WTC11 (cell line): ENCODE data around the gene INO80E. TPM values are rescaled to one million over a fixed set of nuclear protein-coding genes. Genes with fewer than 3 reads are reported as not detected.
A peak's percentile ranks its signal among the peaks of the same experiment; 100 is the strongest.

Source experiments
- ATAC-seq: fragments of 200-7000 bp; cut with Tn5 transposase; 2 replicates; pipeline ENCODE4 v1.10.0; 2021; ENCODE audit warnings: mild to moderate bottlenecking, moderate library complexity
- CTCF ChIA-PET: fragments of 300-600 bp; sonication (Branson Sonifier 250); formaldehyde crosslinking; loops from one replicate; lab custom pipeline; 2021; ENCODE audit warnings: antibody characterized with exemption; lab: Charles Lee
- POLR2A ChIA-PET: fragments of 350-600 bp; sonication (Branson Sonifier 250); formaldehyde crosslinking; loops from one replicate; lab custom pipeline; 2021; ENCODE audit warnings: antibody characterized with exemption; lab: Charles Lee
- DNase-seq: peaks from one replicate; pipeline ENCODE4 v3.0.0; 2021; ENCODE audit warnings: low spot score
- H3K27ac Mint-ChIP-seq: 2 replicates; pipeline ENCODE4 v1.8.0; 2021; ENCODE audit warnings: mixed read lengths
- H3K27me3 Mint-ChIP-seq: 2 replicates; pipeline ENCODE4 v1.8.0; 2021; ENCODE audit warnings: low read depth, mild to moderate bottlenecking, moderate library complexity, mixed read lengths
- H3K36me3 Mint-ChIP-seq: 2 replicates; pipeline ENCODE4 v1.8.0; 2021; ENCODE audit warnings: mixed read lengths
- H3K4me1 Mint-ChIP-seq: 2 replicates; pipeline ENCODE4 v1.8.0; 2022; ENCODE audit warnings: mixed read lengths
- H3K4me3 Mint-ChIP-seq: 2 replicates; pipeline ENCODE4 v1.8.0; 2021; ENCODE audit warnings: mild to moderate bottlenecking, moderate library complexity, mixed read lengths
- H3K9me3 Mint-ChIP-seq: 2 replicates; pipeline ENCODE4 v1.8.0; 2021; ENCODE audit warnings: mixed read lengths
- ARID4B ChIP-seq: sonication (generic); formaldehyde crosslinking; IDR thresholded peaks from 2 replicates; pipeline ENCODE4 v1.8.0; 2023; ENCODE audit warnings: missing genetic modification reagents, mild to moderate bottlenecking, borderline replicate concordance
- ATF3 ChIP-seq: sonication (generic); formaldehyde crosslinking; conservative IDR thresholded peaks from 2 replicates; pipeline ENCODE4 v1.8.1; 2022; ENCODE audit warnings: mild to moderate bottlenecking, missing genetic modification reagents
- CREB1 ChIP-seq: sonication (generic); formaldehyde crosslinking; IDR thresholded peaks from 2 replicates; pipeline ENCODE4 v1.8.0; 2023; ENCODE audit warnings: mild to moderate bottlenecking, missing genetic modification reagents
- ELF4 ChIP-seq: sonication (generic); formaldehyde crosslinking; IDR thresholded peaks from 2 replicates; pipeline ENCODE4 v1.8.1; 2022; ENCODE audit warnings: low read depth, mild to moderate bottlenecking, moderate library complexity, missing genetic modification reagents
- GABPB1 ChIP-seq: sonication (generic); formaldehyde crosslinking; IDR thresholded peaks from 2 replicates; pipeline ENCODE4 v1.8.1; 2023; ENCODE audit warnings: mild to moderate bottlenecking, missing genetic modification reagents
- GTF2I ChIP-seq: fragments of 250-450 bp; sonication (Bioruptor Pico); conservative IDR thresholded peaks from 2 replicates; pipeline ENCODE4 v1.4.0; 2021; ENCODE audit warnings: mild to moderate bottlenecking
- HMGA2 ChIP-seq: fragments of 250-450 bp; sonication (Bioruptor Pico); IDR thresholded peaks from 2 replicates; pipeline ENCODE4 v1.4.0; 2021; ENCODE audit warnings: mild to moderate bottlenecking, moderate library complexity
- HMGXB4 ChIP-seq: sonication (generic); formaldehyde crosslinking; IDR thresholded peaks from 2 replicates; pipeline ENCODE4 v1.8.1; 2023; ENCODE audit warnings: mild to moderate bottlenecking, moderate library complexity, missing genetic modification reagents
- IRF1 ChIP-seq: sonication (generic); formaldehyde crosslinking; IDR thresholded peaks from 2 replicates; pipeline ENCODE4 v1.8.0; 2023; ENCODE audit warnings: missing genetic modification reagents
- JAZF1 ChIP-seq: fragments of 250-450 bp; sonication (Bioruptor Pico); IDR thresholded peaks from 2 replicates; pipeline ENCODE4 v1.9.0; 2021; ENCODE audit warnings: moderate library complexity, mild to moderate bottlenecking, inconsistent platforms
- NR1H2 ChIP-seq: sonication (generic); formaldehyde crosslinking; IDR thresholded peaks from 2 replicates; pipeline ENCODE4 v1.9.0; 2021; ENCODE audit warnings: mild to moderate bottlenecking, moderate library complexity, missing genetic modification reagents
- OVOL2 ChIP-seq: fragments of 250-450 bp; sonication (Bioruptor Pico); IDR thresholded peaks from 2 replicates; pipeline ENCODE4 v1.9.0; 2021; ENCODE audit warnings: mild to moderate bottlenecking, borderline replicate concordance
- USF1 ChIP-seq: sonication (generic); formaldehyde crosslinking; IDR thresholded peaks from 2 replicates; pipeline ENCODE4 v1.8.0; 2022; ENCODE audit warnings: mild to moderate bottlenecking, missing genetic modification reagents
- ZNF317 ChIP-seq: sonication (generic); formaldehyde crosslinking; IDR thresholded peaks from 2 replicates; pipeline ENCODE4 v1.8.1; 2023; ENCODE audit warnings: low read depth, mild to moderate bottlenecking, moderate library complexity, missing genetic modification reagents, borderline replicate concordance
- ZNF396 ChIP-seq: fragments of 250-450 bp; sonication (Bioruptor Pico); IDR thresholded peaks from 2 replicates; pipeline ENCODE4 v1.8.0; 2021; ENCODE audit warnings: mild to moderate bottlenecking, moderate library complexity, borderline replicate concordance
- ZNF425 ChIP-seq: fragments of 250-450 bp; sonication (Bioruptor Pico); conservative IDR thresholded peaks from 2 replicates; pipeline ENCODE4 v1.9.0; 2021; ENCODE audit warnings: mild to moderate bottlenecking
- ZSCAN18 ChIP-seq: fragments of 250-450 bp; sonication (Bioruptor Pico); IDR thresholded peaks from 2 replicates; pipeline ENCODE4 v2.1.2; 2022; ENCODE audit warnings: mild to moderate bottlenecking, moderate library complexity
- total RNA-seq: library from RNA; stranded (reverse); gene quantifications from 3 replicates; pipeline ENCODE4 v1.2.3, GENCODE V29; 2021

Gene INO80E
- total RNA-seq, 1 experiment from 2014 or later = 101 TPM

- TF ChIP-seq GABPB1 = no peak
- no peak for TF ChIP-seq USF1
- TF ChIP-seq ZSCAN18 = no peak
- no peak for TF ChIP-seq ARID4B (CRISPR knock-in tag)
- no peak for TF ChIP-seq ZNF425 (CRISPR knock-in tag)
- TF ChIP-seq, all 79 proteins: peak for 0
These were observed 767 bp downstream of the INO80E start (continued) for GRCh38 chr16:29996766-29997250.

GRCh38 chr16:29999605-30000004 lies 3.6 kb downstream of the INO80E start:
- ATAC-seq (no peak), DNase-seq (no peak)
- Mint-ChIP-seq H3K27me3 (no peaks in the 10 kb centered on the region), H3K4me3 (no peak overlapping the region), H3K36me3 (peaks cover 18% of the 10 kb centered on the region), H3K9me3 (no peaks in the 10 kb centered on the region), H3K27ac (peak overlapping the region; percentile 73; the same call in 1 of the 2 replicates), H3K4me1 (peaks cover 21% of the 10 kb centered on the region)
- CTCF ChIA-PET = interaction anchor here (0.6 to 1.6 kb wide), 2 partner anchors 93 to 112 kb away, joined by 3 to 4 read pairs; no protein-coding TSS in a partner anchor
- POLR2A ChIA-PET = no interaction called here
- TF ChIP-seq ELF4 (CRISPR knock-in tag) = no peak
- no peak for TF ChIP-seq HMGXB4 (CRISPR knock-in tag)
- no peak for TF ChIP-seq ATF3 (CRISPR knock-in tag)
- no peak for TF ChIP-seq NR1H2 (CRISPR knock-in tag)
- TF ChIP-seq IRF1 (CRISPR knock-in tag) = no peak
- no peak for TF ChIP-seq ZNF317
- no peak for TF ChIP-seq HMGA2 (CRISPR knock-in tag)
- no peak for TF ChIP-seq JAZF1
- TF ChIP-seq ARID4B (CRISPR knock-in tag) = no peak
- no peak for TF ChIP-seq OVOL2
- no peak for TF ChIP-seq GTF2I (CRISPR knock-in tag)
- no peak for TF ChIP-seq CREB1 (CRISPR knock-in tag)
- TF ChIP-seq ZNF396 (CRISPR knock-in tag) = no peak
